ENCODE data around the gene ASXL1. TPM values are rescaled to one million over a fixed set of nuclear protein-coding genes. Genes with fewer than 3 reads are reported as not detected.
A peak's percentile ranks its signal among the peaks of the same experiment; 100 is the strongest.

ASXL1 gene
- total RNA-seq, 2 donors from 2014 or later: 38.8 to 40.4 TPM

DNA sequence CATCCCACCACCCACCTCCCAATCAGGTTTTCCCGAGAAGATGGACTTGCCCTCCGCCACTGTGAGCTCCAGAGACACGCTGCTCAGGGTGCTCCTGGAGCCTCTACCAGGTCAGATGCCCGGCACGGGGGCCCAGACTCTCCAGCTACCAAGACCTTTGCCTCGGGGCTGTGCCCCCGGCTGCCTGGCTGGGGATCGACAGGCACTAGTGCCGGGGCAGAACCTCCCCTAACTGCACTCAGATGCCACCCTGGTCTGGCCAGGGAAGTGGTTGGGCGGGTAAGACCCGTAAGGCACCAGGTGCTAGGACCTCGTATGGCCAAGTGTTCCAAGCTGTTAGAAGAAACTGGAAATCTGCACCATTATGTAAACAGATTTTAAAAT is 100.7 kb downstream of the ASXL1 start:
- Histone ChIP-seq H3K9ac (ENCODE audit: low read depth in 2 of 2, low read length in 2 of 2) (no peak overlapping the region), H3K9me3 (no peaks in the 10 kb centered on the region), H3K36me3 (no peaks in the 10 kb centered on the region), H3K4me1 (peaks cover 15% of the 10 kb centered on the region), H3K4me3 (no peak overlapping the region), H3K27ac (no peak overlapping the region), H3K27me3 (no peaks in the 10 kb centered on the region)
- TF ChIP-seq, protein P1, sequence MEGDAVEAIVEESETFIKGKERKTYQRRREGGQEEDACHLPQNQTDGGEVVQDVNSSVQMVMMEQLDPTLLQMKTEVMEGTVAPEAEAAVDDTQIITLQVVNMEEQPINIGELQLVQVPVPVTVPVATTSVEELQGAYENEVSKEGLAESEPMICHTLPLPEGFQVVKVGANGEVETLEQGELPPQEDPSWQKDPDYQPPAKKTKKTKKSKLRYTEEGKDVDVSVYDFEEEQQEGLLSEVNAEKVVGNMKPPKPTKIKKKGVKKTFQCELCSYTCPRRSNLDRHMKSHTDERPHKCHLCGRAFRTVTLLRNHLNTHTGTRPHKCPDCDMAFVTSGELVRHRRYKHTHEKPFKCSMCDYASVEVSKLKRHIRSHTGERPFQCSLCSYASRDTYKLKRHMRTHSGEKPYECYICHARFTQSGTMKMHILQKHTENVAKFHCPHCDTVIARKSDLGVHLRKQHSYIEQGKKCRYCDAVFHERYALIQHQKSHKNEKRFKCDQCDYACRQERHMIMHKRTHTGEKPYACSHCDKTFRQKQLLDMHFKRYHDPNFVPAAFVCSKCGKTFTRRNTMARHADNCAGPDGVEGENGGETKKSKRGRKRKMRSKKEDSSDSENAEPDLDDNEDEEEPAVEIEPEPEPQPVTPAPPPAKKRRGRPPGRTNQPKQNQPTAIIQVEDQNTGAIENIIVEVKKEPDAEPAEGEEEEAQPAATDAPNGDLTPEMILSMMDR (IDR thresholded peaks at IDR 0.05): no peak
- intact Hi-C loops (cut with DNase I): no loop called here
- no peak for DNase-seq

DNA sequence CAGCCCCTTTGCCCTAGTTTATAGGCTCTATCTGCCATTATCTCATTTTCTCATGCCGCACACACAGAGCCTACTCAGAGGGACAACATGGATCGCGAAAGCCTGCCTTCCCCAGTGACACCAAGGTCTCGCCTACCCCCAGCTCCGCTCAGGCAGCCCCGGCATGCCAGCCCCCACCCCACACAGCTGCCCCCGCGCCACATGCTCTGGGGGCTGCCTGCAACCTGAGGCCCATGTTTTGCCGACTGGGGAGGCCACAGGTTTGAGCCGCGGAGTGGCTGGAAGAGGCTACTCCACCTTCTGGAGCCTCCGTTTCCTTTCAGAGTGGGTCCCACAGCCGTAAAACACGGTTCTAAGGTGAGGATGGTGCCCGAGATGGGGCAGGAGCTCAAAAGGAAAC is 102.1 kb downstream of the ASXL1 start:
- intact Hi-C loops (cut with DNase I): no loop called here
- H3K27ac ChIP-seq: no peak overlapping the region
- H3K4me1 ChIP-seq: peaks cover 25% of the 10 kb centered on the region
- H3K4me3 ChIP-seq: no peak overlapping the region
- TF ChIP-seq, protein P1 (IDR thresholded peaks at IDR 0.05): no peak
- DNase-seq: no peak
- H3K27me3 ChIP-seq: no peaks in the 10 kb centered on the region
- H3K9me3 ChIP-seq: no peaks in the 10 kb centered on the region
- H3K36me3 ChIP-seq: no peaks in the 10 kb centered on the region
- H3K9ac ChIP-seq (ENCODE audit: low read depth in 2 of 2, low read length in 2 of 2): no peak overlapping the region

DNA sequence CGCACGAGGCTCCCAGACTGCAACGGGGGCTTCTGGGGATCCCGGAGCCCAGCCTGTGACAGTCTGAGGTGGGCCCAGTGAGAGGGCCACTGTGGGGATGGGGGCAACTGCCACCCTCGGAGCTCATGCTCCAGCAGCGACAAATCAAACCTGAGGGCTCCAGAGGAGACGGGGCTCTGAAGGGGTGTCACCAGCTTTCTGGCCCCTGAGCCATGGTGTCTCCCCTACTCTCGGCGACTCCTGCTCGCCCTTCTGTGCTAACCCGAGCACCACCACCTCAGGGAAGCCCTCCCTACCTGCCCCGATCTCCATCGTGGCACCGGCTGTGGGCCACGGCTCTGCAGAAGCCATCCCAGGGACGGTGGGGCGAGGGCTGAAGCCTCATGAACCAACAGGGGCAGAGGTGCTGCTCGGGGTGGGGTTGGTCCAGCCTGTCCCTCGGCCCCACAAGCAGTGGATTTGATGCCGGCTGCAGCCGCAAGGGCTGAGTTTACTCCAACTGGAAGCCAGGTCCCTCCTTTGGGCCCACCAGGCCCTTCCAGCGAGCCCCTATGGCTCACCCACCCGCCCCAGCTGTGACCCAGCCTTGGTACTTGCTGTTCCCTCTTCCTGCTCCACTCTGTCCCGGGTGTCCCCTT is 102.7 kb downstream of the ASXL1 start:
- peaks cover 30% of the 10 kb centered on the region for H3K4me1 ChIP-seq
- intact Hi-C loops (cut with DNase I): no loop called here
- H3K4me3 ChIP-seq: no peak overlapping the region
- no peaks in the 10 kb centered on the region for H3K36me3 ChIP-seq
- no peaks in the 10 kb centered on the region for H3K9me3 ChIP-seq
- H3K27ac ChIP-seq: no peak overlapping the region
- no peak overlapping the region for H3K9ac ChIP-seq (ENCODE audit: low read depth in 2 of 2, low read length in 2 of 2)
- no peaks in the 10 kb centered on the region for H3K27me3 ChIP-seq
- no peak for DNase-seq
- TF ChIP-seq, protein P1 (IDR thresholded peaks at IDR 0.05): no peak

DNA sequence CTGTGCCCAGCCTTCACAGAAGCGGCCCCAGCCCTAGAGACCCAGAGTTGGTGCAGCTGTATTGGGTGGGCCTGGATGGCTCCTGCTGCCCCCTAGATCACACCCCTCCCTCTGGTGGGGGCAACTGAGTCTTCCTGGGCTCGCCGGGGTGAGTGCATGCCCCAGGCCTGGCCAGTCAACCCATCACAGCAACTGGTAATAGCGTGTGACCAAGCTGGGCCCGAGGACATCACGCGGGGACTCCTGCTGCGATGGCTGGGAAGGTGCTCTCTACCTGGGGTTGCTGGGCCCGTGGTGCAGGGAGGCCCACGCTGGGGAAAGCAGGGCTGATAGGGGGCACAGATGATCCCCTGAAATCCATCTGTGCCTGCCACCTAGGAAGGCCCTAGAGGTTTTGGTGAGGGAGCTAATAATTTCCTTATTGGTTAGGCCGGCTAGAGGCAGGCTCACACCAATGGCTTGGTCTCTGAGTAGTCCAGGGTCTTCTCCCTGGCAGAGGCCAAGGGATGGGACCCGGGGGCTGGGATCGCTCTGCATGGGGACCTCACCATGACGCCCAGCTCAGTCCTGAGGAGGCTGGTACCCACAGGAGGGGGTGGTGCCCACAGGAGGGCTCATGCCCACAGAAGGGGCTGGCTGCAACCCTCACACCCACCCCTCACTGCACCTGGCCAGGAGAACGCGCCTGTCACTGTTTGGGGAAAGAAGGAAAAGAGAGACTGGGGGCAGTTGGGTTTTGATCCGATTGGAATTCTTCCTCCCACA is 103.9 kb downstream of the ASXL1 start:
- intact Hi-C loops (cut with DNase I): no loop called here
- Histone ChIP-seq H3K36me3 (no peaks in the 10 kb centered on the region), H3K27me3 (no peaks in the 10 kb centered on the region), H3K9ac (ENCODE audit: low read depth in 2 of 2, low read length in 2 of 2) (no peak overlapping the region), H3K4me3 (no peak overlapping the region), H3K27ac (no peak overlapping the region), H3K4me1 (peaks cover 43% of the 10 kb centered on the region), H3K9me3 (no peaks in the 10 kb centered on the region)
- TF ChIP-seq, protein P1 (IDR thresholded peaks at IDR 0.05): no peak
- DNase-seq: no peak

DNA sequence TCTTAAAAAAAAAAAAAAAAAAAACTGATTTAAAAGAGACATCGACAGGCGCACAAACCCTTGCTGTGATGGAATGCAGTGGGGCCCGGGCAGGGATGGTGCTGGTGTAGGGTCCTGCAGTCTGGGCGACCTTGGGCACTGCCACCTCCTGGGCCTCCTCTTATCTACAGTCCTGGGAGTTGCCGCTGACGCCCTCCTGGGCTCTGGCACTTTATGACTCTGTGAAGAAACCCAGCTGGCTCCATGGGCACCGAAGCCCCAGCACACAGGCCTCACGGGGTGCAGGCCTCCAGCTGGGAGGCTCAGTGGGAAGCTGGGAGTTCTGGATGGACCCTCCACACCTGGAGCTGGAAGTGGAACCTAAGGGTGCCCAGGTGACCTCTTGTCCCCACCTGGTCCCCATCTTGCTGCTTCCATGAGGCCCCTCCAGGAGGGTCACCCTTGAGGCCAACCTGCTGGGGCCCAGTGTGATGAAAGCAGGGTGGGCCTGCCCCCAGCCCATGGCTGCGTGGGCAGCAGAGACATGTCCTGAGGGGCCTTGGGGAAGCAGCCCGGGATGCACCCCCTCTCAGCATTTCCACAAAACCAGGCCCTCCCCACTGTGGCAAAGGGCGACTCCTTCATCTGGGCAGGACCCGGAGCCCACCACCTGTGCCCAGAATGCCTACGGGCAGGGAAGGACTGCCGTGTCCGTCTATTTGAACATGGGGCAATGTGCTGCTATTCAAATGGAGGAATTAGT is 104.9 kb downstream of the ASXL1 start:
- no peaks in the 10 kb centered on the region for H3K9me3 ChIP-seq
- peaks cover 47% of the 10 kb centered on the region for H3K4me1 ChIP-seq
- H3K27ac ChIP-seq: peak overlapping the region; percentile 82
- TF ChIP-seq, protein P1 (IDR thresholded peaks at IDR 0.05): no peak
- intact Hi-C loops (cut with DNase I): no loop called here
- H3K4me3 ChIP-seq: no peak overlapping the region
- peak overlapping the region; percentile 76 to 78 for H3K9ac ChIP-seq (ENCODE audit: low read depth in 2 of 2, low read length in 2 of 2)
- H3K36me3 ChIP-seq: no peaks in the 10 kb centered on the region
- H3K27me3 ChIP-seq: no peaks in the 10 kb centered on the region
- DNase-seq: peak; percentile 79

Data from colonic mucosa (tissue), 4 donors.